Iris pigment epithelial cell (primary cell): ENCODE data around the gene SELENOH.
A peak's percentile ranks its signal among the peaks of the same experiment; 100 is the strongest.
"Not testable (repeated sequence)": the region's sequence is repeated elsewhere in the genome, so short reads cannot be mapped to it uniquely, and the experiment has no call there.

Experiments
- DNase-seq: peaks from one replicate; pipeline ENCODE4 v3.0.0-alpha.2; 2011; ENCODE audit warnings: low read depth

SELENOH gene, protein sequence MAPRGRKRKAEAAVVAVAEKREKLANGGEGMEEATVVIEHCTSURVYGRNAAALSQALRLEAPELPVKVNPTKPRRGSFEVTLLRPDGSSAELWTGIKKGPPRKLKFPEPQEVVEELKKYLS

GRCh38 chr11:57741132-57742086 lies at the start of gene SELENOH:
SELENOH (plus strand) TSS chr11:57741491; CDS start chr11:57741596, 105 bp downstream.
- peak; percentile 99 for DNase-seq

- DNase-seq: no peak
Observed at GRCh38 chr11:57698843-57699365, 42.4 kb upstream of the SELENOH start.

DNA sequence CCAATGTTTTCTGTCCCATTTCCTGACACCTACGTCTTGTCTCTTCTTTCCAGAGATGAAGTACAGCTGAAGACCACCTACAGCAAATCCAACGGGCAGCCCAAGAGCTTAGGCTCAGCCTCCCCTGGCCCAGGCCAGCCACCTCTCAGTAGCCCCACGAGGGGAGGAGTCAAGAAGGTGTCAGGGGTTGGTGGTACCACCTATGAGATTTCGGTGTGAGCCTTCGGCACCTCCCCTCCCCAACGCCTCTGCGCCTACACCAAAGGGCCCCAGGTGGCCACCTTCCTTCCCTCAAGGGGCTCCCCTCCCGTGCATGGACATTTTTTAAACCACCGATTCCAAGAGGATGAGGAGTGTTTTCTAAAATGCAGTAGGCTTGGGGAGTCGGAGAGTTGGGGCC lies 41.5 kb upstream of the SELENOH start:
- no peak for DNase-seq

DNA sequence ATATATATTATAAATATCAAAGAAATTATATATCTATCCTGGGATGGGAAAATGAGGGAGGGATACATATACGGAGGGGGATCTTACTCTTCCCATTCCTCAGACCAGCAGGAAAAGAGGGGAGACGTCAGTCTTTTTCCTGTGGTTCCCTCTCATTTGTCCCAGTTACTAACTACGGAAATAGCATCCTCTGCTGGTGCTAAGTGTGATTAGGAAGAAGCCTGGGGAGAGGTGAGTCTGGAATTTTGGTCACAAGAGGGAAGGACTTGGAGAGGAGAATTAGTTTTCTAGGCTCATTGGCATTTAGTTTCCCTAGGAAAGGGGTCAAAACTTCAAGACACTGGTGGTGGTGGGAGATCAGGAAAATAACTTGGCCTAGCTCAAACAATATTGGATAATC lies 40.9 kb upstream of the SELENOH start:
- DNase-seq: no peak

GRCh38 chr11:57703341-57703740 lies 38.0 kb upstream of the SELENOH start:
- no peak for DNase-seq

DNA sequence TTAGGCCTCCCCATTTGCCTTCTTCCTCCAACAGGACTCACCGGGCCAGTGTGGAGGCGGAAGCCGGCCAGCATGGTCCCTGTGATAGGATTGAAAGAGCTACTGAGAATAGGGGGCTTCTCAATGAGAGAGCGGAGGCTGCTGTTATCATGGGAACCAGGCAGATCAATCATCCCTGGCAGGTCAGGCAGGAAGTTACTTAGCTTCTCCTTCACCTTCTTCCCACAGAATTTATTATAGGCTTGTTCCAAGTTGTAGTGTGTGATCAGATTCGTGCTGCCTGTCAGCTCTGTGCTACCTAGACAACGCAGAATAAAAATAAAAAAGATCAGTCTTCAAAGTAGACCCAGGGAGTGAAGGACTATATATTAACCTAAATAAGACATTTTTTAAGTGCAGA lies 36.4 kb upstream of the SELENOH start:
- no peak for DNase-seq

- DNase-seq: not testable (repeated sequence)
Observed at GRCh38 chr11:57705432-57705831, 35.9 kb upstream of the SELENOH start.

DNA sequence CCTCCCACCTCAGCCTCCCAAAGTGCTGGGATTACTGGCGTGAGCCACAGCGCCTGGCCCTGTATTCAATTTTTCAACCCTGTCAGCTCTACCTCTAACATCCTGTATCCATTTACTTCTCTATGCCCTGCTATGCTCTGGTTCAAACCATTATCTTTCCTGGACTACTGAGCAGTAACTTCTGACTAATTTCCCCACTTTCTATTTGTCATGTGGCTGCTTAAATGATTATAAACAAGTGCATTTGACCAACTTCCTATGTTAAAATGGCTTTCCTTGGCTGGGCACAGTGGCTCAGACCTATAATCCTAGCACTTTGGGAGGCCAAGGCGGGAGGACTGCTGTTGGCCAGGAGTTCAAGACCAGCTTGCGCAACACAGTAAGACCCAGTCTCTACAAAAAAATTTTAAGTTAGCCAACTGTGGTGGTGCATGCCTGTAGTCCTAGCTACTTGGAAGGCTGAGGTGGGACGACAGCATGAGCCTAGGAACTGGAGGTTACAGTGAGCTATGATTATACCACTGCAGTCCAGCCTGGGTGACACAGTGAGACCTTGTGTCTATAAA lies 31.4 kb upstream of the SELENOH start:
- DNase-seq: no peak

- DNase-seq: peak; percentile 80
Observed at GRCh38 chr11:57711414-57712255, 29.7 kb upstream of the SELENOH start, which contains the start of gene MED19. MED19 (minus strand) TSS chr11:57712215; CDS start chr11:57712179, 36 bp downstream.

DNA sequence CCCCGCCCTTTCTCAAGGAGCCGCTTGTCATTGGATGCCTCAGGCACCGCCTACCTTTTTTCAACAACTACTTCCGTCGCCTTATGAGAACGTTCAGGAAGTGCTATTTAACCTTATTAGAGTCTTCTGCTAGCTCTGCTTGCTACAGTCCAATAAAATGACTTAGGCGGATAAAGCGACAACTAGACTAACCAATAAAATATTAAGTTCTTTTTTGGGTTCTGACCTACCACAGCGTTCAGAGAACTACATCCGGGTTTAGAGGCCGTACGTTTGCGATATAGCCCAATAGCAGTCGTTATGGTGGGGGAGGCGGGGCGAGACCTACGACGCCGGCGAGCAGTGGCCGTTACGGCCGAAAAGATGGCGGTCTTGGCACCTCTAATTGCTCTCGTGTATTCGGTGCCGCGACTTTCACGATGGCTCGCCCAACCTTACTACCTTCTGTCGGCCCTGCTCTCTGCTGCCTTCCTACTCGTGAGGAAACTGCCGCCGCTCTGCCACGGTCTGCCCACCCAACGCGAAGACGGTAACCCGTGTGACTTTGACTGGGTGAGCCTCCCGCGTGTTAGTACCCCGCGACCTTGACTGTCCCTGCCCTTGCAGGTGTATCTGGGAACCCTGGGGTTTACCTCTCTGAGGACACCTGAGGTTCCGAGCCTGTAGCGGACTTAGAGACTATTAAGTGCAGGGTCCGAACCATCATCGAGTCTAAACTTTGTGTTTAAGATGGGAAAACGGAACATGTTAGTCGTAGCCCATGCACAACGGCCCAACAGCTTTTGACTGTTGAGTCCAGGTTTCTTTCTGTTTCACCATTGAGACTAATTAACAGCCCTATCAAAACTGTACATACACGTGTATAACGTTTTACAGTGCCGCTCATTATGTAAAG lies 28.8 kb upstream of the SELENOH start, which contains the start of gene TMX2:
TMX2 (plus strand) TSS at position 338 of the 895 bp plus-strand sequence; CDS start at position 364, 26 bp downstream.
- DNase-seq: peak; percentile 100

DNA sequence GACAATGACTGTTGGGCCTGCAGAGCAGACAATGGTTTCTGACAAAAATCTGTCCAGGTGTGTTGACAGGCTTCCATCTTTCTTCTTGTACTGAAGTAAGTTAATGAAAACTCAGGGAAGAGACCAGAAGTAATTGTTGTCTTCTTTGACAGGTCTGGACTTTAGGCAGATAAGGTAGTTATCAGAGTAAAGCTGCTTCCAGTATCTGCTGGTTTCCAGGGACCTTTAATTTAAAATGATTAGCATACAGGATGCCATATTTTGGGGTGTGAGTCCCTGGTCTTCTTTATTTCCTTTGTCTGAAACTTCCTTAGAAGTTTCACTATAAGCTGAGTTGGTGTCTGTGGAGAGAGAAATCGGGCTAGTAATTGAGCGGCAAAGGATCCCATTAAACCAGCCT lies 27.5 kb upstream of the SELENOH start:
- no peak for DNase-seq

- not testable (repeated sequence) for DNase-seq
Observed at GRCh38 chr11:57716726-57717125, 24.6 kb upstream of the SELENOH start.

DNA sequence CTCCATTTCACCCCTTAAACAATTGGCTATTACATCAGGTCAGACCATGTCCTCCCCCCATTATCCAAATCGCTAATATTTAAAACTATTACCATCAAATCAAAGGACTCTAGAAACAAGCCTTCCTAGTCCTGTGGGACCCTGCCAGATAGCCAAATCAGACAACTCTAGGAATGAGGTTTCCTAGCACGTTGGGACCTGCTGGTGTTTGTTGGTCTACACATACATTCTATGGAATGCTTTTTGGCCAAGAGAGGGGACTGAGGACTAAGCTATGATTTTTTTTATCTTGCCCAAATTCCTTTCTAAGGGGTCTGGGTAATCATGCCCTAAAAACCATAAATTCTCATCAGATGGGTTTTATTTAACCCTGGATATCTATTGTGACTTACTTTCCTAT lies 14.1 kb upstream of the SELENOH start:
- DNase-seq: no peak

DNA sequence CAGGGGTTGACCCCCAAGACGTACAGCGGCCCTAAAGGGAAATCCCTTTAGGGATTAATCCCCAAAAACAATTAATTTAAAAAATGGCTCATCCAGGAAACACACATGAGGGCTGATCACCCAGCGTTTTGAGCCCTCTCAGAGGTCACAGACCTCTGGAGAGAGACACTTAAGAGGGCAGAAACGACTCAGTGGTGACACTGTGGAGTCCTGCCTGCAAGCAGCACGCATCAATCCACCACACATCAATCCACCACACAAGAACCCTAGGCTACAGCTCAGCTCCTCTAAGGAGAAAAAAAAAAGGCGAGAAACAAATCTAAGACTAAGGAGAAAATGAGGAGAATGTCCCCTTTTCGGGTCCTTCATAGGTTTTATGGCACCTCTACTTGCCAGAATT lies 12.5 kb upstream of the SELENOH start:
- DNase-seq: no peak

DNA sequence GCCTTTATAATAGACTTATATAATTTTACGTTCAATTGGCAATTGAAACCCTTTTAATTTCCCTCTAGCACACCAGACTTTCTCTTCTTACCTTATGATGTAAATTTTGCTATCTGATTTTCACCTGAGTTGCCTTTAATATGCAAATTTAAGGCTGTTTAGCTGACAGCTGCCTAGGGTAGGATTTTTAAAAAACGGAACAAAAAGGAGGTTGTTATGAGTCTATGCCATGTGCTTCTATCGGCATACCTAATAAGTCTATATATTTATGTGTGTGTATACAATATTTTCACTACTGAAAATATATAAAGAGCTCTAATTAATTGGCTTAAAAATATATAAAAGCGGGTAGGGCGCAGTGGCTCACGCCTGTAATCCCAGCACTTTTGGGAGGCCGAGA lies 11.8 kb upstream of the SELENOH start:
- no peak for DNase-seq

DNA sequence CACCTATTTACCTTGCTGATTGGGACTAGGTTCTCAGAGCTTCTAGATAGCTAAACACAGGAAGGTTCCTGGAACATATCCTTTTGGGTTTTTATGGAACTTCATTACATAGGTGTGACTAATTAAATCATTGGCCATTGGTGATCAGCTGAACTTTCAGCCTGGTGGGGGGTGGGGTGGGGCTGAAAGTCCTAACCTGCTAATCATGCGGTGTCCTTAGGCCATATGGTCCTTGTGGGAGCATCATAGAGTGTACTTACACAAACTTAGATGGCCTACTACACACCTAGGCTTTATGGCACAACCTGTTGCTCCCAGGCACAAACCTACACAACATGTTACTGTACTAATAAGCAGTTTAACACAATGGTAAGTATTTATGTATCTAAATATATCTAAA lies 8.6 kb upstream of the SELENOH start:
- DNase-seq: no peak

DNA sequence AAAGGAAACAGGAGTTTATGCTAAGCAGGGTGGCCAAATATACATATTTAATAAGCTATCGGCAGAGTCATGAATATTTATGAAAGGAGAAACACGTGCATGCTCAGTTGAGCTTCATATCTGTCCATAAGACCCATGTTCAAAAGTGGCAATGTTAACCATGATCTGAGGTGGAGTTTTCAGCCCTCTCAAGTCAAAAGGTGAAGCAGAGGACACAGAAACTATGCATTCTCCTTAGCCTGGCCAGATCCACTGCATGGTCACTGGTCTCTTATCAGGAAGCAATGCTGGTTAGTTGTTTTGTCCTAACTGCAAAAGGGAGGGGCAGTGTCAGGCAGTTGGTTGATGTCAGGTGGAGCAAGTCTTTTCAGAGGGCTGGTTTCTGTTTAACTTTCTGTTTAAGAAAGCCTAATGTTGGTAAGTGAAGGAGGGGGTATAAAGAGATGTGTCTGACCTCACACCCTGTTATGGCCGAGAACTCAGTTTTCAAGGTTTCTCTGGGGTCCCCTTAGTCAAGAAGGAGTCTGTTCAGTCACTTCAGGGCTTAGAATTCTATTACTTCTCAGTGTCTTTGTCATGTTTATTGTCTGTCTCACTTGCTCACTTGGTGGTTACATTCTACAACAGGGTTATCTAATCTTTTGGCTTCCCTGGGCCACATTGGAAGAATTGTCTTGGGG lies 5.5 kb upstream of the SELENOH start:
- peak; percentile 10 for DNase-seq

DNA sequence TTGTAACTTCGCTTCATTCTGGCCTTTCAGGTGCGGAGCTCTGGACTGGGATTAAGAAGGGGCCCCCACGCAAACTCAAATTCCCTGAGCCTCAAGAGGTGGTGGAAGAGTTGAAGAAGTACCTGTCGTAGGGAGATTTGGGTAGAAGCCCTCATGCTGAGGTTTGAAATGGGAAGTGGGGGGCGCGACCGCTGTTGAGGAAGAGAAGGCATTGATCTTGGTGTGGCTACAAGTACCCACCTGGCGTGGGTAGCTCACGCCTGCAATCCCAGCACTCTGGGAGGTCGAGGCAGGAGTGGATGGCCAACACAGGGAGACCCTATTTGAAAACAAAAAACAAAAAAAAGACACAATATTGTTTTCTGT lies 779 bp downstream of the SELENOH start:
- no peak for DNase-seq

DNA sequence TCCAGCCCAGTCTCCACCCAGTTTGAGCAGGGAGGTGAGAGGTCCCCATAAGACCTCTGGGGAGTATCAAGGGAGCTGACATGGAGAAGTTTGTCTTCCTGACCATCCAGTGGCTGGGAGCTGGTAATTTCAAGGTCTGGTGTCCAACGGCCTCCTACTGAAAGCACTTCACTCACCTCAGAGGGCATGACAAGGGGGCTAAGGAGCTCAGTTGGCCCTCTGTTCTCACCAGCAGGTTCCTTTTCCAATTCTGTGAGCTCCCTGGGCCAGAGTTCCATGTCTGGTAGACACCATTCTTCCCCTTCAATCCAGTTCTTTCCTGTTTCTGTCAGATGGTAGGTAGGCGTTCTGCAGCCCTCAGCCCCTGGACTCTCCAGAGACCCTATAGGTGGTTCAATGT lies 3.1 kb downstream of the SELENOH start:
- no peak for DNase-seq

DNA sequence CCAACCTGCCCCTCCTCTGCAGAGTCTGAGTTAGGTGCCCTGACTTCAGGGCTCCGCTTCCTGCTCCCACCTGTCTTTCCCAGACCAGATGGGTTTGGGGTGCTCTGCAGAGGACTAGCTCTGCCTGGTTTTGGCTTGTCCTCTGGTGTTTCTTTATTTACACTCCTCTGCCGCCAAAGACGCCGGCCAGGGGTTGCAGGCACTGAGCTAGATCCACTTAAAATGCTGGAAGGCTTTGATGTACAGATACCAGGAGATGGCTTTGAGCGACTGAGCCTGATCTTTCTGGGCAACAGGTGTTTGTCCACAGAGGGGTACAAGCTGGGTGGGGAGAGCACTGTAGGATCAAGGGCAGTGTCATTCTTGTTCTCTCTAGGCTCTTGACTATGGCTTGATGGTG lies 3.9 kb downstream of the SELENOH start:
- DNase-seq: no peak
